K562 (cell line): ENCODE data around the gene PTPRU.

Source experiments
- CTCF ChIP-seq, 3 experiments: IDR thresholded peaks in 2 of 3; conservative IDR thresholded peaks in 1 of 3; 2 replicates each; pipeline ENCODE4 v1.5.1; 2011 to 2012; ENCODE audit warnings: low read length in 3 of 3, mild to moderate bottlenecking in 3 of 3, control low read depth in 2 of 3, improper control_type of control experiment in 1 of 3, inconsistent platforms in 1 of 3, low read depth in 1 of 3, mixed read lengths in 1 of 3, moderate library complexity in 1 of 3; ENCODE audit not compliant: insufficient read depth in 2 of 3
- JUN ChIP-seq, 2 experiments: sonication (generic) in 1 of 2; formaldehyde crosslinking in 1 of 2; IDR thresholded peaks; 2 replicates each; pipeline versions ENCODE4 v1.6.1 to v1.8.0; 2012 to 2022; ENCODE audit warnings: borderline replicate concordance in 2 of 2, mild to moderate bottlenecking in 2 of 2, improper control_type of control experiment in 1 of 2, low read depth in 1 of 2, low read length in 1 of 2, missing genetic modification reagents in 1 of 2

GRCh38 chr1:29269382-29269781 is 33.1 kb downstream of the PTPRU start:
- no peak for TF ChIP-seq CTCF (IDR thresholded peaks at IDR 0.05 in 2 of 3, conservative IDR thresholded peaks at IDR 0.05 in 1 of 3; ENCODE audit: insufficient read depth in 2 of 3, low read depth in 1 of 3, low read length in 3 of 3)
- no peak for TF ChIP-seq JUN (IDR thresholded peaks at IDR 0.05; ENCODE audit: borderline replicate concordance, low read depth, low read length)
- no peak for TF ChIP-seq JUN (CRISPR knock-in tag; IDR thresholded peaks at IDR 0.05; ENCODE audit: borderline replicate concordance)
